HG03108 (cell line): Measurements from ENCODE around the gene PREX1.

Experiments used
- ATAC-seq: cut with Tn5 transposase; IDR thresholded peaks from one replicate; pipeline ENCODE4 v1.9.1; 2021; ENCODE audit warnings: moderate library complexity; ENCODE audit not compliant: unreplicated experiment

The PREX1 gene

DNA sequence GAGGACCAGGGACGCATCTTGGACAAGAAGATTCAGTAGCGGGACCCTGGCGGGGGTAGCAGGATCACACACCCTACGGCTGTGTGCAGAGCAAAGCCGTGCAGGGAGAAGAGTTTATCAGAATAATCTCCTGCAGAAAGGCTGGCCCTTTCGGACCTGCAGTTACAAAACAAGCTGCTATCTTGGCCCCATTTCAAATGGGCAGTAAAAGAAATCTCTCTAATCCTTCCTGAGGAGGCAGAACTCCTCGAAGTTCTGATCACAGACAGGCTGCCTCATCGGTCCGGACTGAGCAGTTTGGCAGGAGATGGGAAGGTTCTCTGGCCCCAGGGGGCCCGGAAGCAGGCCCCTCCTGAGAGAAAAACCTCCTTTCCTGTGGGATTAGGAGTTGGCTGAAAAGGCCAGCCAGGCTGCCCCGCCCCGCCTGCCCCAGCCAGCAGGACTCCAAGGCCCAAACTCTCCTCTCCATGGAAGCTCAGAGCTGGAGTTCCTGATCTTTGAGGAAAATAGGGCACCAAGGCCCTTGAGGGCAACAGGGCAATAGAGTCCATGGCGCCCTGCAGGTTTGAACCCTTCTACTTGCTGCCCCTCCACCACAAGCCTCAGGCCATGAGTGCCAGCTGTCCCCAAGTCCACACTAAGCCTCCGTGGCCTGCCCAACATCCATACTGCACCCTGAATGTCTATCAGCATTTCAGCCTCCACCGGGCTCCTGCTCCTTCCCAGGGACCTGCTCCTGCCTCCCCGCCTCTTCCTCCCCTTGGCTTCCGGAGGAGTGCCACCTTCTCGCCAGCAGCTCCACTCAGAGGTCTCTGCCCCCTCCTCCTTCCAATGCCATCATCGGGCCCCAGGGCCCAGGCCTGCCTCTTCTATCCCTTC lies 141.3 kb downstream of the PREX1 start:
- no peak for ATAC-seq

DNA sequence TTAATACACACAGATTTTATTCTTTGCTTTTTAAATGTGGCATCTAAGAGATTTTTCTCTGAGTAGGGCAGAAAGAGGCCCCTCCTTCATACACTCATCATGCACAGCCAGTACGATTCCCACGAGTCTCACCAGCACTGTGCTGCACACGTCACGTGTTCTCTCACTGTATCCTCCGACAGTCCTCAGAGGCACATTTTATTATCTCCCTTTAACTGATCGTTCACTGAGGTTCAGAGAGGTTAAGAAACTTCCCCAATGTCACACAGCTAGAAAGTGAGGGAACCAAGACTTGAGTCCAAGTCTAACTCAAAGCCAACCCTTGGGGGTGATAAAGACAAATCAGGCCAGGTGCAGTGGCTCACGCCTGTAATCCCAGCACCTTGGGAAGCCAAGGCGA lies 142.5 kb downstream of the PREX1 start:
- no peak for ATAC-seq

DNA sequence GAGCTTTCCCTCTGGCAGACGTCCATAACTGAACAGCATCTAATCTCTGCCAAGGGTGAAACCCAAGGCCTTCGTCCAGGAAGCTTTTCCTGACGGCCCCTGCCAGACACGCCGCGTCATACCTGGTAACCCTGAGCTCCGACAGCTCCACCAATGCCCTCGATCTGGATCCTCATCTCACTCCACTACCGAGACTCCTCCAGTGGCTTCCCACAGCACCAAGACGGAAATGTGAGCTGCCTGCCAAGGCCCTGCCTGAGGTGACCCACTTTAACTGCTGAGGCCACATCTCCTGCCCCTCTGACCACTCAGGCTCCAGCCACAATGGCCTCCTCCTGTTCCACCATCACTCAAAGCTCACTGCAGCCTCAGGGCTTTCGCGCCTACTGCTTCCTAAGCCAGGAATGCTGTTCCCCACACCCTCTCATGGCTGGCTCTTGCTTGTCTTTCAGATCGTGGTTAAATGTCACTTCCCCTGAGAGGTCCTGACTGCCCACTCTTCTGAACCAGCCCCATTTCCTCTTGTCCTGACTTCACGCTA lies 143.2 kb downstream of the PREX1 start:
- ATAC-seq = no peak

DNA sequence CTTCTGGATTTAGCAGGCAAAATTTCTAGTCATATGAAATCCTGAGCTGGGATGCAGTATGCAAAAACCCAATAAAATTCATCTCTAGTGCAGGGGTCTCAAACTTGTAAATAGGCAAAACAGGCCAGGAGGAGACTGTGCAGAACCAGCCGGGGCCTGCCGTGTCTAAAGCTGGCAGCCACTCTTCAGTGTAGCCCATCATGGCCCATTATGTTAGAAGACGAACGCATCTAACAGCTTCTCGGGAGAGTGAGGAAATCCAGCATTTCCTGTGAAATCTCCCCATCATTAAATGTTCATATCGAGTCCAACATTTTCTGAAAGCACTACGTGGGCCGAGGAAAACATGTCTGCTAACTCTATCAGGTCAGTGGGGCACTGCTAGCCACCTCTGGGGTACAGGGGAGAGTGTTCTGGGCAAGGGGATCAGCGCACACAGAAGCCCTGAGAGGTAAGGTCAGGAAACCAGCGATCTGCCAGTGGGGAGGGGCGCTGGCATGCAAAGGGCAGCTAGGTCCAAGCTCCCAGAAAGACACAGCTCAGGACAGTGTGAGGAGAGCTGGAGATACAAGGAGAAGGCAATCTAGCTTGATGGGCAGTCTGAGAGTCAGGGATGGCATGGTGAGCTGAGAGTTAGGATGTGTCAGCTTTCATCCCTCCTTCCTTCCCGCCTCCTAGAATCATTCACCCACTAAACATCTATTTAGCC lies 144.2 kb downstream of the PREX1 start:
- no peak for ATAC-seq

DNA sequence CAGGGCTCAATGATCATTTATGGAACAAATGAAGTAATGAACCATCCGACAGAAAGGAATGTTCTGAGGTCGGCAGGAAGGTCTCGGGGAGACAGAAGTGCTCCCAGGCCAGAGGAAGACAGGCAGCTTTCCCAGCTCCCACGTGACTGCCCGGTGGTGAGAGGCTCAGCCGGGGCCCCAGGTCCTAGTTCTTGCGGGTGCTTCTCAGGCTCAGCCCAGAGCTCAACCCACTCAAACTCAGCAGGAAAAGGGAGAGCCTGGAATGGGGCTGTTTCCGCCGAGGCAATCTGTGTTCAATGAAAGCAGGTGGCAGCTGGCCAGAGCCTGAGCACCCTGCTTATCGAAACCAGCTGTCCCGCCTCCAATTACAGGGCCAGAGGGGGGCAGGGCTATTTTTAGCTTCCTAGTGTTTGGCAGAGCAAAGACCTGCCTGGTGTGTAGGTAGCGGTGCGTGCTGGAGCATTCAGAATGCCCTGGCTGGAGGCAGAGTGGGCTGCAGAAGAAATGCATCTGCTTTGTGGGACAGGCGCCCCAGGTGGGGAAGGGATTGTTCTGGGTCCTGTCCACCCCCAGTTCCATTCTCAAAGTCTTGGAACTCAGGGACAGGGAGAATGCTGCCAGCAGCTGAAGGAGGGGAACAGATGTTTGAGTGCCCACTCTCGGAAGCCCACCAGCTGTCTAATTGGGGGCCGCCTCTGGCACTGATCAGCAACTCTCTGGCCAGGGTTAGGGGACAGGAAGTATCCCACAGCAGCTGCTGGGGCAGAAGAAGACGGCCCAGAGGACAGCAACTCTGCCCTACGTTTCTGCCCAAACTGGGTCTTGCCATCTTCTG lies 145.1 kb downstream of the PREX1 start:
- ATAC-seq = no peak

DNA sequence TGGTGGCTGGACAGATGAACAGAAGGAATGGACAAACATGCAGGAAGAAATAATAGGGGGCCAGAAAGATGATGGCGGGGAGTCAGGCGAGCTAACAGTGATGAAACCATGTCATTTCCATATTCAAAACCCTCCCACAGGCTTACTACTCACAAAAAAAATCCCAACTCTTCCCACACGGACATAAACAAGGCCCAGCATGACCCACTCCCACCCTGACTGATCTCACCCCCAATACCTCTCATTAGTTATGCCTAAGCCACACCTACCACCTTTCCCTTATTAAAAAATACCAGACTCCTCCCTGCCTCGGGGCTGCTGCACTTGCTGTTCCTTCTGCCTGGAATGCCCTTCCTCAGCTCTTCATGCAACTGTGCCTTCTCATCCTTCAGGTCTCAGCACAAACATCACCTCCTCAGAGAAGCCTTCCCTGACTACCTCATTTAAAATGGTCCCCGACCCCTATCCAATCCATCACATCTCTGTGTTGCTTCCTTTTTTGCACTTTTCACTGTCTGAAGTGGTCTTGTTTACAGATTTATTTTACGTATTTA lies 145.8 kb downstream of the PREX1 start:
- no peak for ATAC-seq

DNA sequence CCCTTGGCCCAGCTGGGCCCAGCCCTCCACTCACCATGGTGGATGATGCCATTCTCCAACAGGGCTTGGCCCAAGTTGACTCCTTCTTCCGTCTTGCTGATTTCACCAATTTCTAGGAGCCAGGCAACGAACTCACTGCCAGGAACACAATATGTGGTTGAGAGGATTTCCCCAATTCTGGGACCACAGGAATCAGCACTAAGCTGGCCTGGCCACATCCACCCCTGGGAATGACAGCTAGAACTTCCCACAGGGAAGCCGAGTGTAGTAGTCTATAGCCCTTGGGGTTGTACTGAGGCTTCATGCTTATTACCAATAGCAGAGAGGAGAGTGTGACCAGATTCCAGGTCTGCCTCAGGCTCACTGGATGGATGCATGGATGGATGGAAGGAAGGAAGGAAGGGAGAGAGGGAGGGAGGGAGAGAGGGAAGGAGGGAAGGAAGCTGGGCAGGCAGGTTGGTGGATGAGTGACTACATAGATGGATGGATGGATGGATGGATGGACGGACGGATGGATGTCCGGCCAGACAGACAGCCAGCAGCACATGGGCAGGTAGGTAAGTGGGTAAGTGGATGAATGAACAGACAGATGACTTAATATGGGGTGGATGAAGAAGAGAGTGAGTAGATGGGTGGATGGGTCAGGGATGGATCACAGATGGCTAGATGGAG lies 146.5 kb downstream of the PREX1 start:
- no peak for ATAC-seq

DNA sequence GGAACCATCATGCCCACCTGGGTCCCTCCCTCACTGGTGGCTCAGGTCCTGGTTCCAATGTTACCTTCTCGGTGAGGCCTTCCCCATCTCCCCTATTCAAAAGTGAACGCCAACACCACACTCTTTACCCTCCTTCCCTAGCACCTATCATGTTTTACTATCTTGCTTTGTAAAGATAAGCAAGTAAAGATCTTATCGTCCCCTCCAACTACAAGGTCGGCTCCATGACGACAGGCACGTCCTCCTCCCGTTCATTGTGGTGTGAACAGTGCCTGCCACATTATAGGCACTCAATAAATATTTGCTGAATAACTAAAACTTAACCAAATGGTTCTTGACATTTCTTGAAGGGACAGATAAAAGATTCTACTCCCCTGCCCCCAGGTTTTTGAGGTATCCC lies 147.1 kb downstream of the PREX1 start:
- no peak for ATAC-seq

DNA sequence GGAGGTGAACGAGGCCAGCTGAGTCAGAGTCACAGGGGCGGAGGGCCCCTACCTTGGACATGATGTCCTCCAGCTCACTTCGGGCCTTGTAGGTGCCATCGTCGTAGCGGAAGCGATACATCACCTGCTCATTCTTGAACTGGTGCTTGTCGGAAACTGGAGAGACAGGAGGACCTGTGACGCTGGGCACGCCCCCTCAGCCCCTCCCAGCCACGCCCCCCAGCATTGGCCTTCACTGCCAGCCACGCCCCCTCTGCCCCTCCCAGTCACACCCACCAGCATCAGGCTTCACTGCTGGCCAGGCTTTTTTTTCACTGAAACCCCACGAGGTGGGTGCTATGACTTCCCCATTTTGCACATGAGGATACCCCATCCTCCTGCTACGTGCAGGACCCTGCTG lies 148.2 kb downstream of the PREX1 start:
- no peak for ATAC-seq

DNA sequence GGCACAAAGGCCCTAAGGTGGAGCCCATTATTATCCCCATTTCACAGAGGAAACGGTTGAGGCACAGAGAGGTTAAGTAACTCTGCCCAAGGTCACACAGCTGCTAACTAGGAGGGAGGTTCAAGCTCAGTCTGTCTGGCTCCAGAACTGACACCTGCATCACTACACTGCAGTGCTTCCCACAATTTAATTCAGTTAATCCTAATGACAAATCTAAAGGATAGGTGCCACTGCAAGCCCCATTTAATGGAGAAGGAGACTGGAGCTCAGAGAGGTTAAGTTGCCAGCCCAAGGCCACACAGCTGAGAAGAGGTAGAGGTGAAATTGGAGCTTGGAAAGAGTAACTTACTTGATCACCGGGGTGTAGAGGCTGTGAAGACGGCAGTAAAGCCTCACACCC lies 148.8 kb downstream of the PREX1 start:
- ATAC-seq = no peak

DNA sequence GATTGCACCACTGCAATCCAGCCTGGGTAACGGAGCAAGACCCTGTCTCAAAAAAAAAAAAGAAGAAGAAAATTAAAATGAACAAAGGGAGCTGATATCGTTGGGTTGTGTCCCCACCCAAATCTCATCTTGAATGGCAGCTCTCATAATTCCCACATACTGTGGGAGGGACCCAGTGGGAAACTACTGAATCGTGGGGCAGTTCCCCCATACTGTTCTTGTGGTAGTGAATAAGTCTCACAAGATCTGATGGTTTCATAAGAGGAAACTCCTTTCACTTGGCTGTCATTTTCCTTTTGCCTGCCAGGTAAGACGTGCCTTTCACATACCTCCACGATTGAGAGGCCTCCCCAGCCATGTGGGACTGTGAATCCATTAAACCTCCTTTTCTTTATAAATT lies 149.4 kb downstream of the PREX1 start:
- ATAC-seq = no peak

DNA sequence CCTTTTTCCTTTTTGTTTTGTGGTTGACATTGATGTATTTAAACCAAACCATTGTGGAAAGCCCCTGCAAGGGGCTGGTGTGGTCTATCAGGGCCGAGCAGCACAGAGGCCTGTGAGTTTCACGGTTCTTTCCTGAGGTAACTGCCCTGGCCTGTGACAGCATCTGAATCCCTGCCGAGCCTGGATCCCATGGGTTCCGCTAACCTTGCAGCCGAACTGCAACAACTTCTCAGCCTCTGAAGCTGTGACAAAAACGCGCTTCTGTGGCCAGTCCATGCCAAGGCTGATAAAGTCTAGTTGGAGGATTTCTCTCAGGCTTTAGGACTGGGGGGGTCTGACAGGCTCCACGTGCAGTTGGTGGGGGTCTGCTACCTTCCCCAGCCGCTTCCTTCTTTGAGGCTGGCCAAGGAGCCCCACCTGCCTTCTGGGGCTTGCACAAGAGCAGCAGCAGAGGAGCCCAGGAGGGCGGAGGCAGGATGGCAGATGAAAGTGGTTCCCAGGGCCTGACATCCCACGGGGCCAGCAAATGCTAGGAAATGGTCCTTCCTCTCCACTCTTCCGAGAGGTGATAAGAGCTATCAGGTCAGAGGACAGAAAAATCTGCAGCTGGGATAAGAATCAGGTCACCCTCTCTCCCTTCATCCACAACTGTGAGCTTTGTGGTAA lies 150.9 kb downstream of the PREX1 start:
- ATAC-seq = no peak

DNA sequence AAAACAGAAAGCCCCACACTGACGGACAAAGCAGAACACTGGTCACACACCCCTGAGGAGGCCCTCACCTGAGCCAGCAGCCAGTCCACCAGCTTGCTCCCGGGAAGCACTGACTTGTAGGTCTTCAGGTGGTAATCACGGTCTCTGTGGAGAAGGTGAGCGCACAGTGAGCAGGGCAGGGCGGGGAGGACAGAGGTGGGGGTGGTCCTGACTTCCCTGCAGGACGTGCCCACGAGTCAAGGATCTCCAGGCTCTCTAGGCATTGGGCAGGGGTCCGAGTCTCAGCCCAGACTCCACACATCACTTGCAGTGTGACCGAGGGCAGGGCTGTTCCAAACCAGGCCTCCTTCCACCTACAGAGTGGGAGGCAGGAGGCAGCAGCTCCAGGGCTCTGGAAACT lies 151.7 kb downstream of the PREX1 start:
- ATAC-seq = no peak

DNA sequence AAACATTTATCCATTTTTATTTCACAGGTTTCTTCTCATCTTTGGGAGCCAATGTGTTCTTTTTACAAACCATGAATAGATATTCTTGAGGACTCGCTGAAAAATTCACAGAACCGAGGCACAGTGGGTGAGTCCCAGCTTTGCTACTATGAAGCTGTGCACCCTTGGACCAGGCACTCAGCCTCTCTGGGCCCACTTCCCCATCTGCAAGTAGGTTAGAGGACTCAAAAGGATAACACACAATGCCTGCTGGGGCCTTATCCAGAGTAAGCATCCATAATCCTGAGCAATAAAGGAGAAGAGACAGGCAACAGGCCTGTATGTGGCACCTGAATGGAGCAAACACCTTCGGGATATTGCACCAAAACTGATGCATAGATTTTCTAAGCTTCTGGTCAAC lies 153.3 kb downstream of the PREX1 start:
- ATAC-seq = no peak

DNA sequence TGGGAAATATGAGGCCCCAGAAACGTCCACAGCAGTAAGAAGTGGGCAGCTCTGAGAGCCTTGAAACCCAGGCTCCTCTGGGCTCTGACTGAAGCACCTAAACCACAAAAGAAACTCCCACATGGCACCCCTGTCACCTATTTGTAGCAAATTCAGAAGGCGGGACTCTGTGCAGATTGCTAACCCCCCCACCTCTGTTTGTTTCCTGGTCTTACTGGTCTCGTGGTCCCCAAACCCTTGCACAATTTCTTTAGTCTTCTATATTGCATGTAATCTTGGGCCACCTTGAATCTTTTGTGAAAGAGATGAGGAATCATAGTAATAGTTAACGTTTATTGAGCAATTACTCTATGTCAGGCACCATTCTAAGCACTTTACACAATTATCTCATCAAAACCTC lies 154.3 kb downstream of the PREX1 start:
- ATAC-seq = no peak

DNA sequence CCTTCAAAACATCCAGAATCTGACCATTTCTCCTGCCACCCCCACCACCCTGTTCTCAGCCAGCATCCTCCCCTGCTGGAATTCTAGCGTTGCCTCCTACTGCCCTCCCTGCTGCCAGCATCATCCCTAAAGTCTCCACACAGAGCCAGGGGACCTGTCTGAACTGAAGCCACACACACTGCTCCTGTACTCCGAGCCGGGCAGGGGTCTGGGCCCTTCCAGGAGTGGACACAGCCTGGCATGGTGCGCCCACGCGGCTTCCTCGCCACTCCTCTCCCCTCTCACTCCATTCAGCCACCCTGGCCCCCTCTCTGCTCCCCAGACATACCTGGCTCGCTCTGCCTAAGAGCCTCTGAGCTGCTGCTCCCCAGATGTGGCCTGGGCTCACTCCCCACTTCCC lies 155.5 kb downstream of the PREX1 start:
- no peak for ATAC-seq

DNA sequence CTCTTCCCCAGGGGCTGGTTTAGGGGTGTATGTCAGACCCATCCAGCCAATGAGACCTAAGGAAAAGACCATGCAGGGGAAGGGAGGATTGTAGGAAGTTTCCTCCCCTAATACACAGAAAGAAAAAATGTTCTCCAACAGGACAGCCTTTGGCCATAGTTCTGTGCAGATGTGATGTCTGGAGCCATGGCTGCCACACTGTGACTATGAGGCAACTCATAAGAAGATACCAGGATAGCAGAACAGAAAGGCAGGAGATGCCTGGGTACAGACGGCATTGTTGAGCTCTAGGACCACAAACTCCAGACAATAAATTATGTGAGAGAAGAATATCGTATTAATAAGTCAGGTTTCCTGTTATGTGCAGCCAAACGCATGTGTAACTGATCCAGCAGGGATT lies 156.7 kb downstream of the PREX1 start:
- no peak for ATAC-seq

DNA sequence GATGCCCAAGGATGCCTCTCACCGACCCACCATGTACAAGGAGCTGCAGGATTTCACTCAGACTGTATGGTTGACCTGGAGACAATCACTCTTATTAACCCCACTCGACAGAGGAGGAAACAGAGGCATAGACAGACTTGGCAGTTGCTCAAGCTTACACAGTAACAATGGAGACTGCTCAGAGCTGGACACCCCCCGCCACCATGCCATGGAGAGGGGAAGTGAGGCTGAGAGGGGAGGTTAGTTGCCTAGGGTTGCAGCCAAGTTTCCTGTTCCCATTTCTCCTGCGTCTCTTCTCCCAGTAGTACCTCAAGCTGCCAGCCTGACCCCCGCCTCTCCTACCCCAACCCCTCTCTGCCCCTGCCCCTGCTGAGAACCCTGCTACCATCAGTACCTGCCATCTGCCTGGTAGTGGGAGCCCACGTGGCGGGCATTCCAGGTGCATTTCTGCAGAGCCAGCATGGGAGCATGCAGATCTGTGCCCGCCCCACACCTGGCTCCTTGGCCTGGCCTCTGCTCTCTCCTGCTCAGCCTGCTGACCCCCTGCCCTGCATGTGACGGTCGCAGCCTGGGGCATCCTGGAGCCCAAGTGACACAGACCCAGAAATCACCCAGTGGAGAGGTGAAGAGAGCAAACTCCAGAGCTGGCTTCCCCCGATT lies 157.7 kb downstream of the PREX1 start:
- ATAC-seq = no peak

DNA sequence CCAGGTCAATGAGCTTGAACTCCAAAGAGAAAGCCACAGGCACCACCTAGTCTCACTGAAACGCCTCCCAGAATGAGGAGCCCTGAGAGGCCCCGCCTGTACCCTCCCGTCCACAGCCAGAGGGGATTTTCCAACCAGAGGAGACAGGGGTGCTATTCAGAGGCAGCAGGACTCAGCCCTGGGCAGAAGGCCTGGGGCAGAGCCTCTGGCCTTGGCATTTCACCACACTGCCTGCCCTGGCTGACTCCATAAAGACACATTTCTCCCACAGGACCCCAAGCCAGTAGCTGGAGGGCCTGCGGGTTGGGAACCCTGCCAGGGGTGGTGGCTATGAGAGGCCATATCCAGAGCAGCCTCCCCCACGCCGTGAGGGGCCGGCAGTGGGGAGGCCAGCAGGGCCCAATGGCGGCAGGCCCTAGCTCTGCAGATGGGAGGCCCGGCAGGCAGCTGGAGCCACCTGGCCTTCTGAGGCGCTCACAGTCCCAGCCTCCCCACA lies 159.3 kb downstream of the PREX1 start:
- no peak for ATAC-seq
